GM12878 (cell line): ENCODE data around the gene ARL15. TPM values are rescaled to one million over a fixed set of nuclear protein-coding genes. Genes with fewer than 3 reads are reported as not detected.
A peak's percentile ranks its signal among the peaks of the same experiment; 100 is the strongest.

Experiments used
- ATAC-seq: fragments of 200-7000 bp; cut with Tn5 transposase; 3 replicates; pipeline ENCODE4 v1.9.1; 2020; ENCODE audit warnings: mild to moderate bottlenecking, moderate library complexity
- BruUV-seq: library from RNA; stranded (reverse); fragments of 400-500 nt; replicated peaks from 2 replicates; lab custom pipeline; 2021; lab: Mats Ljungman, UMichigan
- CTCF ChIA-PET: fragments of 300-600 bp; sonication (Branson Sonifier 250); formaldehyde crosslinking; extraction: SDS; loops from one replicate; lab custom pipeline; 2021; ENCODE audit warnings: inconsistent platforms; lab: Yijun Ruan, JAX
- POLR2A ChIA-PET: fragments of 350-600 bp; formaldehyde crosslinking; extraction: SDS; loops from one replicate; lab custom pipeline; 2021; ENCODE audit warnings: inconsistent platforms; lab: Charles Lee
- RAD21 ChIA-PET: fragments of 300-600 bp; sonication (Branson Sonifier 250); formaldehyde crosslinking; loops from one replicate; lab custom pipeline; 2023; ENCODE audit warnings: antibody characterized with exemption; ENCODE audit not compliant: unreplicated experiment; lab: Charles Lee
- SMC1A ChIA-PET: fragments of 300-600 bp; sonication (Branson Sonifier 250); formaldehyde crosslinking; loops from one replicate; lab custom pipeline; 2023; ENCODE audit not compliant: unreplicated experiment, uncharacterized antibody; lab: Charles Lee
- DNase-seq: peaks from one replicate; pipeline ENCODE4 v3.0.0-alpha.2; 2011; ENCODE audit warnings: low read depth, low spot score
- FAIRE-seq: peaks from 3 replicates; lab custom pipeline; 2011; peaks lifted over from hg19 to GRCh38; lab: Jason Lieb, UNC
- H2AFZ ChIP-seq: 2 replicates; pipeline ENCODE4 v1.6.0; 2011; ENCODE audit warnings: low read depth, low read length, control low read depth; ENCODE audit not compliant: control insufficient read depth
- H3K27ac ChIP-seq: 2 replicates; pipeline ENCODE4 v1.5.1; 2011; ENCODE audit warnings: control low read depth; ENCODE audit not compliant: control insufficient read depth, insufficient read depth
- H3K27me3 ChIP-seq, 2 experiments: replicated peaks in 1 of 2; 2 replicates each; pipeline versions ENCODE4 v1.6.0 to v1.6.1; 2011; ENCODE audit warnings: low read length in 1 of 2; ENCODE audit not compliant: control insufficient read depth in 2 of 2, insufficient read depth in 2 of 2
- H3K36me3 ChIP-seq, 2 experiments: 2 replicates each; pipeline ENCODE4 v1.5.1; 2011; ENCODE audit warnings: low read length in 1 of 2; ENCODE audit not compliant: control insufficient read depth in 2 of 2, insufficient read depth in 2 of 2
- H3K4me1 ChIP-seq: 2 replicates; pipeline ENCODE4 v1.6.1; 2011; ENCODE audit warnings: mild to moderate bottlenecking, low read length, moderate library complexity, mixed read lengths; ENCODE audit not compliant: control insufficient read depth, insufficient read depth
- H3K4me2 ChIP-seq: 2 replicates; pipeline ENCODE4 v1.6.0; 2011; ENCODE audit warnings: control low read depth; ENCODE audit not compliant: control insufficient read depth, insufficient read depth
- H3K4me3 ChIP-seq: fragments of 200-600 bp; sonication (generic); 2 replicates; pipeline ENCODE4 v1.5.1; 2016
- H3K79me2 ChIP-seq: 2 replicates; pipeline ENCODE4 v1.6.0; 2011; ENCODE audit warnings: low read length; ENCODE audit not compliant: control insufficient read depth, insufficient read depth
- H3K9ac ChIP-seq: 2 replicates; pipeline ENCODE4 v1.8.0; 2011; ENCODE audit warnings: low read length, control low read depth, mixed read lengths; ENCODE audit not compliant: control insufficient read depth, insufficient read depth
- H3K9me3 ChIP-seq: replicated peaks from 3 replicates; pipeline ENCODE4 v1.5.1; 2011; ENCODE audit warnings: mild to moderate bottlenecking, low read length; ENCODE audit not compliant: control insufficient read depth, insufficient read depth
- H4K20me1 ChIP-seq: 2 replicates; pipeline ENCODE4 v1.6.0; 2011; ENCODE audit not compliant: control insufficient read depth, insufficient read depth
- CBX5 ChIP-seq: sonication (generic); IDR thresholded peaks from 2 replicates; pipeline ENCODE4 v1.6.1; 2016; ENCODE audit warnings: low read depth, moderate library complexity, mild to moderate bottlenecking, inconsistent platforms
- DPF2 ChIP-seq: fragments of 450-650 bp; IDR thresholded peaks from 2 replicates; pipeline ENCODE4 v1.6.1; 2017; ENCODE audit warnings: mild to moderate bottlenecking
- ESRRA ChIP-seq: IDR thresholded peaks from 2 replicates; pipeline ENCODE4 v1.6.1; 2012; ENCODE audit warnings: mild to moderate bottlenecking, low read length, improper control_type of control experiment
- HCFC1 ChIP-seq: fragments of 150-350 bp; IDR thresholded peaks from 2 replicates; pipeline ENCODE4 v1.6.1; 2014; ENCODE audit warnings: low read length
- JUND ChIP-seq: IDR thresholded peaks from 2 replicates; pipeline ENCODE4 v1.6.1; 2012; ENCODE audit warnings: low read depth, mild to moderate bottlenecking, low read length, improper control_type of control experiment, moderate library complexity
- MAX ChIP-seq: IDR thresholded peaks from 2 replicates; pipeline ENCODE4 v1.6.1; 2012; ENCODE audit warnings: low read depth, low read length, improper control_type of control experiment
- NR2F1 ChIP-seq: fragments of 450-650 bp; conservative IDR thresholded peaks from 2 replicates; pipeline ENCODE4 v1.6.1; 2017; ENCODE audit warnings: mild to moderate bottlenecking
- SMARCA5 ChIP-seq: fragments of 450-650 bp; IDR thresholded peaks from 2 replicates; pipeline ENCODE4 v1.6.1; 2017; ENCODE audit warnings: mild to moderate bottlenecking
- SPI1 ChIP-seq: IDR thresholded peaks from 2 replicates; pipeline ENCODE4 v1.6.1; 2011; ENCODE audit warnings: low read depth, mild to moderate bottlenecking, low read length, moderate library complexity, borderline replicate concordance; ENCODE audit not compliant: insufficient read depth
- YBX1 ChIP-seq: fragments of 450-650 bp; IDR thresholded peaks from 2 replicates; pipeline ENCODE4 v1.6.1; 2016; ENCODE audit warnings: antibody characterized with exemption
- ZBTB4 ChIP-seq: fragments of 450-650 bp; formaldehyde crosslinking; IDR thresholded peaks from 2 replicates; pipeline ENCODE4 v1.4.0; 2022; ENCODE audit warnings: mild to moderate bottlenecking, moderate library complexity
- ZNF217 ChIP-seq: fragments of 450-650 bp; IDR thresholded peaks from 2 replicates; pipeline ENCODE4 v1.6.1; 2017; ENCODE audit warnings: antibody characterized with exemption, mild to moderate bottlenecking
- WGBS: methylation state at CpG from one replicate; pipeline ENCODE4 v1.1.6; 2016; ENCODE audit warnings: low lambda C conversion rate; ENCODE audit not compliant: insufficient replicate concordance, insufficient coverage; ENCODE audit errors: missing lambda C conversion rate; 5-methylcytosine and 5-hydroxymethylcytosine counted together
- in situ Hi-C: fragments of 300-500 bp; cut with MboI; formaldehyde crosslinking; loops from 9 replicates; pipeline ENCODE4 v1.14.3; 2018; ENCODE audit warnings: mixed read lengths
- intact Hi-C: fragments of 100-400 bp; cut with micrococcal nuclease; formaldehyde crosslinking; loops from one replicate; pipeline ENCODE4 v1.14.2; 2022; ENCODE audit not compliant: unreplicated experiment
- polyA plus RNA-seq, 11 experiments: library from polyadenylated mRNA; depleted of rRNA in 4 of 11; unstranded in 6 of 11; stranded (reverse) in 5 of 11; fragments of >200 nt; fragmentation: Nextera tagmentation in 4 of 11; fragmentation: Illumina TruSeq in 1 of 11; extraction: Ambion mirVana in 4 of 11; extraction: Trizol in 1 of 11; gene quantifications; 1 replicate in 1 of 11; 2 replicates in 10 of 11; pipeline versions ENCODE4 v1.2.1 to v1.2.3, GENCODE V29; 2011 to 2016; ENCODE audit warnings: inconsistent platforms in 2 of 11, missing spikeins in 2 of 11, low read depth in 1 of 11
- total RNA-seq, 4 experiments: library from RNA; depleted of rRNA in 3 of 4; stranded (reverse); fragments of >200 nt in 3 of 4; fragmentation: Illumina TruSeq in 1 of 4; extraction: Trizol in 1 of 4; gene quantifications; 2 replicates each; pipeline versions ENCODE4 v1.2.1 to v1.2.3, GENCODE V29; 2013 to 2021
- TF ChIP-seq, protein P1 (sequence below): fragments of 450-650 bp; IDR thresholded peaks from 2 replicates; pipeline ENCODE4 v1.6.1; 2016; ENCODE audit warnings: mild to moderate bottlenecking

The ARL15 gene
- total and polyA plus RNA-seq, 10 of the 15 experiments (the other 5 are each of a cell fraction or from before 2014, with no cell fraction given) = 3.6 to 11.0 (median 7.7) TPM

- Histone ChIP-seq H4K20me1 (no peaks in the 10 kb centered on the region), H3K9me3 (no peaks in the 10 kb centered on the region), H2AFZ (peak overlapping the region; percentile 93), H3K36me3 (no peaks in the 10 kb centered on the region), H3K27ac (no peak overlapping the region), H3K79me2 (peaks cover 10% of the 10 kb centered on the region), H3K4me1 (no peaks in the 10 kb centered on the region), H3K27me3 (no peaks in the 10 kb centered on the region), H3K4me2 (peak overlapping the region; percentile 90), H3K4me3 (peak overlapping the region; percentile 90), H3K9ac (peak overlapping the region; percentile 81)
- WGBS = 57% methylated on average over 10 of the region's 10 CpGs
- ATAC-seq (no peak), FAIRE-seq (no peak), DNase-seq (no peak)
- intact Hi-C loops = no loop called here
- POLR2A ChIA-PET = interaction anchor here (0.6 to 1.3 kb wide), 6 partner anchors 21 to 134 kb away, joined by 3 to 5 read pairs (median 4); no protein-coding TSS in a partner anchor
- in situ Hi-C loops = no loop called here
- SMC1A ChIA-PET = interaction anchor here (0.7 to 4.9 kb wide), 21 partner anchors 13 to 180 kb away, joined by 3 to 34 read pairs (median 3); no protein-coding TSS in a partner anchor
- BruUV-seq = TSS peak; percentile 53
- RAD21 ChIA-PET = interaction anchor here (0.9 to 3.1 kb wide), 7 partner anchors 65 to 189 kb away, joined by 3 to 12 read pairs (median 4); no protein-coding TSS in a partner anchor
- CTCF ChIA-PET = interaction anchor here (1.2 to 3.3 kb wide), 9 partner anchors 20 to 116 kb away, joined by 4 to 16 read pairs (median 6); no protein-coding TSS in a partner anchor
- TF ChIP-seq MAX (no peak), SMARCA5 (no peak), HCFC1 (no peak), DPF2 (no peak), ESRRA (no peak), CBX5 (no peak)
Measured at GRCh38 chr5:54309276-54309675, 1.1 kb downstream of the ARL15 start.

GRCh38 chr5:54307583-54307982 lies 2.8 kb downstream of the ARL15 start:
- H3K27ac ChIP-seq = no peak overlapping the region
- no peaks in the 10 kb centered on the region for H4K20me1 ChIP-seq
- H3K4me1 ChIP-seq = no peaks in the 10 kb centered on the region
- no TSS peak for BruUV-seq
- no peaks in the 10 kb centered on the region for H3K27me3 ChIP-seq
- ATAC-seq (no peak), FAIRE-seq (no peak), DNase-seq (no peak)
- WGBS = 98% methylated on average over 3 of the region's 3 CpGs
- CTCF ChIA-PET = interaction anchor here (2.4 to 3.0 kb wide), 2 partner anchors 64 to 112 kb away, joined by 8 to 16 read pairs; no protein-coding TSS in a partner anchor
- in situ Hi-C loops (no loop called here), intact Hi-C loops (no loop called here)
- SMC1A ChIA-PET = interaction anchor here (1.8 kb wide), 1 partner anchor 182 kb away, joined by 9 read pairs; no protein-coding TSS in a partner anchor
- H2AFZ ChIP-seq = no peak overlapping the region
- no peak overlapping the region for H3K9ac ChIP-seq
- RAD21 ChIA-PET = no interaction called here
- H3K36me3 ChIP-seq = no peaks in the 10 kb centered on the region
- no peak overlapping the region for H3K4me3 ChIP-seq
- no peaks in the 10 kb centered on the region for H3K9me3 ChIP-seq
- H3K79me2 ChIP-seq = peaks cover 10% of the 10 kb centered on the region
- H3K4me2 ChIP-seq = peak overlapping the region; percentile 90; the same call in 1 of the 2 replicates
- POLR2A ChIA-PET = no interaction called here
- no peak for TF ChIP-seq ZBTB4 (CRISPR knock-in tag)
- no peak for TF ChIP-seq SPI1
- no peak for TF ChIP-seq YBX1
- TF ChIP-seq ZNF217 = no peak
- TF ChIP-seq JUND = no peak
- no peak for TF ChIP-seq ESRRA
- TF ChIP-seq, protein P1, sequence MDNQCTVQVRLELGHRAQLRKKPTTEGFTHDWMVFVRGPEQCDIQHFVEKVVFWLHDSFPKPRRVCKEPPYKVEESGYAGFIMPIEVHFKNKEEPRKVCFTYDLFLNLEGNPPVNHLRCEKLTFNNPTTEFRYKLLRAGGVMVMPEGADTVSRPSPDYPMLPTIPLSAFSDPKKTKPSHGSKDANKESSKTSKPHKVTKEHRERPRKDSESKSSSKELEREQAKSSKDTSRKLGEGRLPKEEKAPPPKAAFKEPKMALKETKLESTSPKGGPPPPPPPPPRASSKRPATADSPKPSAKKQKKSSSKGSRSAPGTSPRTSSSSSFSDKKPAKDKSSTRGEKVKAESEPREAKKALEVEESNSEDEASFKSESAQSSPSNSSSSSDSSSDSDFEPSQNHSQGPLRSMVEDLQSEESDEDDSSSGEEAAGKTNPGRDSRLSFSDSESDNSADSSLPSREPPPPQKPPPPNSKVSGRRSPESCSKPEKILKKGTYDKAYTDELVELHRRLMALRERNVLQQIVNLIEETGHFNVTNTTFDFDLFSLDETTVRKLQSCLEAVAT = no peak
- TF ChIP-seq NR2F1 = no peak
